Stimulated activated effector memory CD8-positive, alpha-beta T cell treated with anti-CD3 and anti-CD28 coated beads, Interleukin-12 subunit alpha, Interleukin-12 subunit beta, amount 100 ng/mL, for 72 hours (primary cell): ENCODE results near the gene ALX3.
"Not testable (repeated sequence)": the region's sequence is repeated elsewhere in the genome, so short reads cannot be mapped to it uniquely, and the experiment has no call there.

Source experiments
- ATAC-seq: fragments of 150-1000 bp; cut with Tn5 transposase; 2 replicates; pipeline ENCODE4 v1.10.0; 2021
- DNase-seq, 2 donors: peaks; one replicate each; pipeline ENCODE4 v3.0.0; 2021 to 2022; ENCODE audit warnings: low spot score in 2 of 2
- H3K27ac Mint-ChIP-seq: one replicate; pipeline ENCODE4 v1.8.0; 2022; ENCODE audit warnings: mild to moderate bottlenecking, mixed read lengths
- H3K36me3 Mint-ChIP-seq: one replicate; pipeline ENCODE4 v1.8.0; 2022; ENCODE audit warnings: mild to moderate bottlenecking, mixed read lengths
- H3K4me1 Mint-ChIP-seq: one replicate; pipeline ENCODE4 v1.8.0; 2022; ENCODE audit warnings: mixed read lengths
- H3K4me3 Mint-ChIP-seq: one replicate; pipeline ENCODE4 v1.8.0; 2022; ENCODE audit warnings: mild to moderate bottlenecking, mixed read lengths
- H3K9me3 Mint-ChIP-seq: one replicate; pipeline ENCODE4 v1.8.0; 2022; ENCODE audit warnings: mixed read lengths

Gene ALX3

DNA sequence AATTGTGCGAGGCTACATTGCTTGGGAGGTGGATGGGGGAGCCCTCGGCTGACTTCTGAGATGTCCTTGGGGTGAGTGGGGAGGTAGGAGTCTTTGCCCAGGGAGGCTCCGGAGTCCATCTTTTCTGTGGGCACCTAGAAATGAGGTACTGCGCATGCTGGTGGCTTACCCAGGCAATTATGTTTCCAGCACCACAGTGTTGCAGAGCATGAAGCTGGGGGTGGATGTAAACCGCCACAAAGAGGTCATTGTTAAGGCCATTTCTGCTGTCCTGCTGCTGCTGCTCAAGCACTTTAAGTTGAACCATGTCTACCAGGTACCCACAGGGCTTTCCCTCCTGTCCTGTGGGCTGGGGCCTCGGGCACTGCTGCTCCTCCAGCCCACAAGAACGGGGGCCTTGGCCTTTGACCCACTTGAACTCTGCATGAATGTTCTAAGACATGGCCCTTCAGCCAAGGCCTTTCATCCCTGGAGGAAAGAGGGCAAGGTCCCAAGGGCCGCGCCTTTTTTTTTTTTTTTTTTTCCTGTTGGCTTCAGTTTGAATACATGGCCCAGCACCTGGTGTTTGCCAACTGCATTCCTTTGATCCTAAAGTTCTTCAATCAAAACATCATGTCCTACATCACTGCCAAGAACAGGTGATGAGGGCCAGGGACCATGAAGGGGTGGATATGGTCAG is 21.4 kb downstream of the ALX3 start:
- H3K4me3 Mint-ChIP-seq, result no peak overlapping the region
- H3K9me3 Mint-ChIP-seq, result no peaks in the 10 kb centered on the region
- H3K36me3 Mint-ChIP-seq, result peaks cover 100% of the 10 kb centered on the region
- no peak overlapping the region for H3K27ac Mint-ChIP-seq
- DNase-seq (no peak), ATAC-seq (no peak)
- no peaks in the 10 kb centered on the region for H3K4me1 Mint-ChIP-seq

DNA sequence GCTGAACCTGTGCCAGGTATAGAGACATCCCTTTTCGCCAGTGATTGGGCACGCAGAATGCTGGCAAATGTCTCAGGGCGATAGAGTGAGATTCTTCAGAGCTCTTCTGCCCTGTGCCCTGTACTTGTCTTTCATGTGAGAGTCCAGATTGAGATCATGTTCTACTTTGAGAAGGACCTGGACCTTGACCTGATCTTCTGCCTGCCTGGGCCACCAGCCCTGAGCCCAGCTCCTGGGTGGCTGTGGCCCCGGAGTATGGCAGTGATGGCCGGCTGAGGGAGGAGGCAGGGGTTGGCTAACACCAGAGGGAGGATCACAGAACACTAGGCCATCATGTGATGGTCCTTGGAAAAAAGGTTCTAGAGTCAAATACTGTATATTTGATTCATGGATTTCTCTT is 22.2 kb downstream of the ALX3 start:
- H3K27ac Mint-ChIP-seq, result no peak overlapping the region

GRCh38 chr1:110047463-110047862 is 23.0 kb downstream of the ALX3 start:
- Mint-ChIP-seq H3K9me3 (no peaks in the 10 kb centered on the region), H3K27ac (no peak overlapping the region), H3K4me1 (no peaks in the 10 kb centered on the region), H3K4me3 (no peak overlapping the region), H3K36me3 (peaks cover 100% of the 10 kb centered on the region)
- no peak for ATAC-seq
- DNase-seq, result no peak

More for the DNA sequence above, 22.2 kb downstream of the ALX3 start:
- H3K4me3 Mint-ChIP-seq, result no peak overlapping the region
- peaks cover 100% of the 10 kb centered on the region for H3K36me3 Mint-ChIP-seq
- H3K9me3 Mint-ChIP-seq, result no peaks in the 10 kb centered on the region
- no peak for DNase-seq
- no peaks in the 10 kb centered on the region for H3K4me1 Mint-ChIP-seq
- ATAC-seq, result no peak

DNA sequence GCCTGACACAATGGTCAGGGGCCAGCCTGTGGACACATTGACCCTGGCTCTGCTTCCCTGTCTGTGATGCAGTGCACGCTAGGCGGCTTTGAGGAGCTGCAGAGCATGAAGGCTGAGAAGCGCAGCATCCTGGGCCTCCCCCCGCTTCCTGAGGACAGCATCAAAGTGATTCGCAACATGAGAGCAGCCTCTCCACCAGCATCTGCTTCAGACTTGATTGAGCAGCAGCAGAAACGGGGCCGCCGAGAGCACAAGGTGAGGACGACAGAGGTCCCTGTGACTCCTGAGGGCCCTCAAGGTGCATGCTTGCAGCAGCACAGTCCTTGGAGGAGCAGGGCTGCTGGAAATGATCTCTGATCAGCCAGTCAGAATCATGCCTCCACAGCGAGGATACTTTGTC is 27.5 kb downstream of the ALX3 start:
- Mint-ChIP-seq H3K27ac (no peak overlapping the region), H3K4me3 (no peak overlapping the region), H3K9me3 (no peaks in the 10 kb centered on the region), H3K36me3 (peaks cover 100% of the 10 kb centered on the region), H3K4me1 (no peaks in the 10 kb centered on the region)
- DNase-seq (no peak), ATAC-seq (no peak)

- DNase-seq, result no peak
- H3K27ac Mint-ChIP-seq, result no peak overlapping the region
- H3K9me3 Mint-ChIP-seq, result no peaks in the 10 kb centered on the region
- no peak overlapping the region for H3K4me3 Mint-ChIP-seq
- H3K4me1 Mint-ChIP-seq, result peaks cover 3% of the 10 kb centered on the region
- ATAC-seq, result peak; percentile 94
- peaks cover 82% of the 10 kb centered on the region for H3K36me3 Mint-ChIP-seq
Measured at GRCh38 chr1:110040548-110040947, 29.9 kb downstream of the ALX3 start.

GRCh38 chr1:110039641-110040040 is 30.8 kb downstream of the ALX3 start:
- Mint-ChIP-seq H3K27ac (peak overlapping the region; percentile 33), H3K9me3 (no peaks in the 10 kb centered on the region), H3K4me1 (peaks cover 9% of the 10 kb centered on the region), H3K36me3 (peaks cover 80% of the 10 kb centered on the region), H3K4me3 (no peak overlapping the region)
- ATAC-seq (no peak), DNase-seq (no peak)

- peaks cover 76% of the 10 kb centered on the region for H3K36me3 Mint-ChIP-seq
- H3K4me3 Mint-ChIP-seq, result no peak overlapping the region
- H3K27ac Mint-ChIP-seq, result no peak overlapping the region
- no peak for ATAC-seq
- DNase-seq, result no peak
- no peaks in the 10 kb centered on the region for H3K9me3 Mint-ChIP-seq
- H3K4me1 Mint-ChIP-seq, result peaks cover 18% of the 10 kb centered on the region
Measured at GRCh38 chr1:110038271-110038670, 32.2 kb downstream of the ALX3 start.

- Mint-ChIP-seq H3K36me3 (peaks cover 47% of the 10 kb centered on the region), H3K9me3 (no peaks in the 10 kb centered on the region), H3K4me3 (peak overlapping the region; percentile 85), H3K27ac (peak overlapping the region; percentile 84), H3K4me1 (peaks cover 36% of the 10 kb centered on the region)
- no peak for DNase-seq
- no peak for ATAC-seq
Measured at GRCh38 chr1:110035236-110035752, 35.2 kb downstream of the ALX3 start.

DNA sequence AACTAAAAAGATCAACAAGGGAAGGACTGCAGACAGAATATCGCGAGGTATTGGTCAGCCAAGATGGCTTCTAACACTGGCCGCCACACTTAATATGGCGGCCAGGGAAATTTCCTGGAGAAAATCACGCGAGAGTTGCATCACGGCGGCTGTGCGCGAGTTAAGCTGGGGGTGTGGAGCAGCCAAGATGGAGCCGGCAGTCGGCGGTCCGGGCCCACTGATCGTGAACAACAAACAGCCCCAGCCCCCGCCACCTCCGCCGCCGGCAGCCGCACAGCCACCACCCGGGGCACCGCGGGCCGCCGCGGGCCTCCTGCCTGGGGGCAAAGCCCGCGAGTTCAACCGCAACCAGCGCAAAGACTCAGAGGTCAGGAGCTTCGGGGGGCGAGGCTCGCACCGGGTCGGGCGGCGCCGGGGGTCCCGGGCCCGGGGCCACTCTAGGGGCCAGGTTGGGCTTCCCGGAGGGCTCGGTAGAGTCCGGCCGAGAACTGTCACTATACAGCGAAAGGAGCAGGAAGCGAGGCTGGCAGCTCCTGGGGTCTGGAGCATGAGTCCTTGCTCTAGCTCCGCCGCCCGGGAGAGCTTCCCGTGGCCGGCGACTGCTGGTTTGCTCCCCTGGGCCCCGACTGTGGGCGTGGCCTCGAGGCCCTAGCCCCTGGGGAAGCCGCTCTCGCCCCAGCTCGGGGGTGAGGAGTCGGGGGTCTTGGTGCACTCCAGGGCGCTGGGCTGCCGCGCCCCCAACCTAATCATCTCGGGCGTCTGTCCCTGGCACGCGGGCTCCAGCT is 35.8 kb downstream of the ALX3 start, which contains the start of gene STRIP1:
Gene STRIP1, plus strand, starts transcription at position 174 of the 785 bp plus-strand sequence. Its CDS starts 14 bp downstream, at position 188.
- Mint-ChIP-seq H3K27ac (peak within 1 kb of the TSS; percentile 84), H3K9me3 (no peaks in the 10 kb centered on the region), H3K36me3 (peaks cover 40% of the 10 kb centered on the region), H3K4me1 (peaks cover 36% of the 10 kb centered on the region), H3K4me3 (peak within 1 kb of the TSS; percentile 85)
- ATAC-seq (peak; percentile 96), DNase-seq (peak; percentile 78 to 95)

GRCh38 chr1:110034040-110034450 is 36.4 kb downstream of the ALX3 start:
- no peak for DNase-seq
- Mint-ChIP-seq H3K4me3 (peak overlapping the region; percentile 85), H3K4me1 (peaks cover 36% of the 10 kb centered on the region), H3K27ac (peak overlapping the region; percentile 84), H3K36me3 (peaks cover 34% of the 10 kb centered on the region), H3K9me3 (no peaks in the 10 kb centered on the region)
- no peak for ATAC-seq

DNA sequence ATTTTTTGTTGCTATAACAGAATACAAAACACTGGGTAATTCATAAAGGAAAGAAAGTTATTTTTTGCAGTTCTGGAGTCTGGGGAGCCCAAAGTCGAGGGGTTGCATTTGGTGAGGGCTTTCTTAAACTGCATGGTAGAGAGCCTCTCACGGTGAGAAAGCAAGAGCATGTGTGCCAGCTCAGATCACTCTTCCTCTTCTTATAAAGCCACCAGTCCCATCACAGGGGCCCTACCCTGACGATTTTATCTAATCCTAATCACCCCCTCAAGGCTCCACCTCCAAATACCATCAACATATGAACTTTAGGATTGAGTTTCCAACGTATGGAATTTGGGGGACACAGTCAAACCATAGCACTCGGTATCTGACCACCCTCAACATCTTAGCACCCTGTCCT is 37.1 kb downstream of the ALX3 start:
- peak overlapping the region; percentile 84 for H3K27ac Mint-ChIP-seq
- no peak for ATAC-seq
- H3K36me3 Mint-ChIP-seq, result peaks cover 28% of the 10 kb centered on the region
- peaks cover 36% of the 10 kb centered on the region for H3K4me1 Mint-ChIP-seq
- peak overlapping the region; percentile 85 for H3K4me3 Mint-ChIP-seq
- no peak for DNase-seq
- H3K9me3 Mint-ChIP-seq, result no peaks in the 10 kb centered on the region

- Mint-ChIP-seq H3K4me1 (peaks cover 36% of the 10 kb centered on the region), H3K36me3 (peaks cover 23% of the 10 kb centered on the region), H3K9me3 (no peaks in the 10 kb centered on the region), H3K4me3 (peak overlapping the region; percentile 89), H3K27ac (no peak overlapping the region)
- ATAC-seq (no peak), DNase-seq (no peak)
Measured at GRCh38 chr1:110032327-110032726, 38.1 kb downstream of the ALX3 start.

DNA sequence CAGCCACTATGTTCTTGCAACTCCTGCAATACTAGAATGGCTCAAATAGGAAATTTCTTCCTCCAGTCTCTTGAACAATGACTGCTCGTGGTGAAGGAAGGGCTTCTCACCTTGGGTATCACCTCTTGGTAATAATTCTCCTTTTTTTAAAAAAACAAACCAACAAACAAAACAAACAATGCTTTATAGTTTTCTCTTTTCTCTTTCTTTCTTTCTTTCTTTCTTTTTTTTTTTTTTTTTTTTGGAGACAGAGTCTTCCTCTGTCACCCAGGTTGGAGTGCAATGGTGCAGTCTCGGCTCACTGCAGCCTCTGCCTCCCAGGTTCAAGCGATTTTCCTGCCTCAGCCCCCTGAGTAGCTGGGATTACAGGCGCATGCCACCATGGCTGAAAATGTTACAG is 39.8 kb downstream of the ALX3 start:
- H3K27ac Mint-ChIP-seq, result peak overlapping the region; percentile 96
- ATAC-seq, H3K9me3 Mint-ChIP-seq: not testable (repeated sequence)
- DNase-seq, result peak in 1 of 2 donors; percentile 57
- H3K36me3 Mint-ChIP-seq, result peaks cover 18% of the 10 kb centered on the region
- peak overlapping the region; percentile 89 for H3K4me3 Mint-ChIP-seq
- peaks cover 35% of the 10 kb centered on the region for H3K4me1 Mint-ChIP-seq

DNA sequence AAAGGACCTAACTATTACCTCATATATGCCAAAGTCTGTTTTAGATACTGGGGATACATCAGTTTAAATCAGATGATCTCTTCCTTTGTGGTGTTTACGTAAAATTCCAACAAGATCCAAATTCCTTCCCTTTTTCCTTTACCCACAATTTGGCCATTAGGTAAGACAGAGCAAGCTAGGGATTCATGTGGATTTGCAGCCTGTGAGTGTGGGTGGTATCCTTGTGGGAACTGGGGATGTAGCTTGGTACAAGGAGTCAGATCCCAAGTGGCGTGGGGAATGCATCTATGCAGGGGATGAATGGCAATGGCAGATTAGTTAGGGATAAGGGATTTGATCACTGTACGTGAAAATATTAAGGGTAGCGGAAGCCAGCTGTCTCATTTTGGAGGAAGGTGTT is 45.9 kb downstream of the ALX3 start:
- Mint-ChIP-seq H3K27ac (peak overlapping the region; percentile 5), H3K4me3 (no peak overlapping the region), H3K4me1 (no peaks in the 10 kb centered on the region), H3K9me3 (no peaks in the 10 kb centered on the region), H3K36me3 (peaks cover 52% of the 10 kb centered on the region)
- no peak for DNase-seq
- no peak for ATAC-seq

- no peak overlapping the region for H3K27ac Mint-ChIP-seq
- DNase-seq (no peak), ATAC-seq (no peak)
- peaks cover 86% of the 10 kb centered on the region for H3K36me3 Mint-ChIP-seq
- no peaks in the 10 kb centered on the region for H3K9me3 Mint-ChIP-seq
- no peaks in the 10 kb centered on the region for H3K4me1 Mint-ChIP-seq
- H3K4me3 Mint-ChIP-seq, result no peak overlapping the region
Measured at GRCh38 chr1:110021285-110021684, 49.2 kb downstream of the ALX3 start.

DNA sequence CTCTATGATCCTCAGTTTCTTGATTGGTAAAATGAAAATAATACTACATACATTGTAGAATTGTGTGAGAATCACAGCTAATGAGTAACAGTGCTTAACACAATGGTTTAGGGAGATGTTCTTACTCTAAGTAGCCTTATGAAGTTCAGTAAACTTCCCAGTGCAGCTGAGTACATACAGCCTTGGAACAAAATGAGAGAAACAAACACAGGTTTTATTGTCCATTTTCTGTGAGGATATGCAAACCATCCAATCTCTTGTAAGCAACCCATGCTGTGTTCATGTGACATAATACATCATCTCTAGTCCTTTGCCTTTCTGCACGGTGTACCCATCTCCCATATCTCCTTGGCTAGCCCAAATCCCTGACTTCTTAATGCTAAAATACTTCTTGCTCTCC is 50.7 kb downstream of the ALX3 start:
- H3K27ac Mint-ChIP-seq, result no peak overlapping the region
- H3K36me3 Mint-ChIP-seq, result peaks cover 95% of the 10 kb centered on the region

More for the DNA sequence above, 50.7 kb downstream of the ALX3 start:
- no peaks in the 10 kb centered on the region for H3K9me3 Mint-ChIP-seq
- ATAC-seq (no peak), DNase-seq (no peak)
- no peaks in the 10 kb centered on the region for H3K4me1 Mint-ChIP-seq
- H3K4me3 Mint-ChIP-seq, result no peak overlapping the region
